GM23248 (cell line): Measurements from ENCODE around the gene USP38.

Experiments used
- EZH2 ChIP-seq: fragments of 200-600 bp; sonication (generic); IDR thresholded peaks from 2 replicates; pipeline ENCODE4 v1.6.1; 2018; ENCODE audit warnings: antibody characterized with exemption, mild to moderate bottlenecking; ENCODE audit not compliant: insufficient read depth, poor library complexity, severe bottlenecking
- EZH2phosphoT487 ChIP-seq: fragments of 200-600 bp; sonication (generic); IDR thresholded peaks from 2 replicates; pipeline ENCODE4 v1.6.1; 2018; ENCODE audit warnings: antibody characterized with exemption, moderate library complexity, mild to moderate bottlenecking, low read depth; ENCODE audit not compliant: insufficient read depth

DNA sequence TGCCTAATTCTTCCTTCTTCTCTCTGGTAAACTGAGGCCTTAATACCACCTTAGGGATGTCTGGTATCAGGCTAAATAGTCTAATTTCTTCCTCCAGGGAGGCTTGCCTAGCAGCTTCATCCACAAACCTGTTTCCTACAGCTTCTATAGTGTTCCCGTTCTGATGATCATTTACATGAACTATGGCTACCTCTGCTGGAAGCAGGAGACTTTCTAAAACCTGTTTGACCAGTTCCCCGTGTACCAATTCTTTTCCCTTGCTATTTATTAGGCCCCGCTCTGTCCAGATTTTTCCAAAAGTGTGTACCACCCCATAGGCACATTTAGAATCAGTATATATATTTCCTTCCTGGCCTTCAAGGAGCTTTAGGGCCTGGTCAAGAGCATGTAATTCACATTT lies 5.8 kb upstream of the USP38 start:
- TF ChIP-seq EZH2, result no peak
- no peak for TF ChIP-seq EZH2phosphoT487
